Epithelial cell of proximal tubule (primary cell): Measurements from ENCODE around the gene CASP9. TPM values are rescaled to one million over a fixed set of nuclear protein-coding genes. Genes with fewer than 3 reads are reported as not detected.

ENCODE experiments used
- DNase-seq: peaks from one replicate; pipeline ENCODE4 v3.0.0-alpha.2; 2011; ENCODE audit warnings: low read depth
- H3K4me3 ChIP-seq: 2 replicates; pipeline ENCODE4 v1.5.1; 2011; ENCODE audit warnings: low read depth, mild to moderate bottlenecking, low read length
- CTCF ChIP-seq: conservative IDR thresholded peaks from 2 replicates; pipeline ENCODE4 v1.5.1; 2012; ENCODE audit warnings: low read depth, mild to moderate bottlenecking, low read length
- total RNA-seq: library from RNA; depleted of rRNA; stranded (reverse); fragments of >200 nt; gene quantifications from 2 replicates; pipeline ENCODE4 v1.2.3, GENCODE V29; 2015

CASP9 gene
- 10.3 and 24.2 TPM in 2 replicates for total RNA-seq

- TF ChIP-seq CTCF = no peak
- peak within 1 kb of the TSS; percentile 82 for H3K4me3 ChIP-seq
- no peak for DNase-seq
Measured at GRCh38 chr1:15524021-15524282, at the start of gene CASP9. Gene CASP9 (minus strand): TSS chr1:15524215. CDS start chr1:15524200, 15 bp downstream.

DNA sequence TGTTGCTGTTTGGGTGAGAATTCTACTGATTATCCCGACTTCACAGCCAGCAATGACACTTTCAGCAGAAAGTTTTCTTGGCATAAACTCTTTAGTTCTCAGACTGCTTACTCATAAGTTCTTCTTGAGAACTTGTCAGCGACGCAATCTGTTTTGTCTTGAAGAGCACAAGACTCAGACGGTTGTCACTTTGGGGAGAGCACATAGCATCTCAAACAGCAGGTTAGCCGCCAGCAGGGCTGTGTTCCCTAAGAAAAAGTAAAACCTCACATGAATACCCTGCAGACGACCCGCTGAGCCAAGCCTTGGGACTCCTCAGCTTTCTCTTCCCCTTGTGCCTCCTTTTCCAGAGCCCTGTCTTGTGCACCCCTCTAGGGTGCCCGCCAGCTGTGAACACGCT, 49.5 kb upstream of the CASP9 start:
- TF ChIP-seq CTCF = no peak
- DNase-seq = no peak
- no peak overlapping the region for H3K4me3 ChIP-seq

DNA sequence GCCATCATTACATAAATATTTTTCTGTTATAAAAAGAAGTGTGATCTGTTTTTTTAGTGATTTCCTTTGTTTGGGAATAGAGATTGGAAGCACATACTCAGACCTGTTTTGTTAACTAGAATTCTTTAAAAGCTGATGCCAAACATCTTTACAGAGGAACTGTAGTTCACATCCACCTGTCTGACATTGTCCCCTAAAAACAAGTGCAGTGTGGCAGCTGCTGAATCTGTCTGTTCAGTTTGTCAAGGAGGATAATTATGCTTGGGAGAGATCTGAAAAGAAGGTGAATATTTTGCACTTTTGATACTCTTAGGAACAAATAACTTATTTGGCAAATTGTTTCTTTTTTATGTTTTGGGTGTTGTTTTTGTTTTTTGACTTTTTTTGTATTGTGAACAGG, 47.3 kb upstream of the CASP9 start:
- TF ChIP-seq CTCF = no peak
- no peak for DNase-seq
- no peak overlapping the region for H3K4me3 ChIP-seq

DNA sequence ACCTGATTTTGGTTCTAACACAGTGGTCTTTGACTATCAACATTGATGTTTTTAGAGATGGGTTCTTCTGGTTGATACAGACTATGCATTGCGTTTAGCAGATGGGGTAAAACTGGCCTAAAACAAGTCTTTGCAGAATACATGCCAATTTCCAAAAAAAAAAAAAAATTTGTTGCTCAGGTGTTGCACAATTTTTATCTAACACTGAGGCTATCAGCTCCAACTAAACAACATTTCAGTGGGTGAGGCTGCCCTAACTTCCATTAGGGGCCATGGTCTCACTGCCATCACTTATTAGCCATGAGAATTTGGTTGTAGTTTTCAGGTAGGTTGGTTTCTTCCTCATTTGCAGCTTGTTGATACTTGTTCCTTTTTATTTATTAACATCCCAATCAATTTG, 46.8 kb upstream of the CASP9 start:
- no peak for TF ChIP-seq CTCF
- H3K4me3 ChIP-seq = no peak overlapping the region

DNA sequence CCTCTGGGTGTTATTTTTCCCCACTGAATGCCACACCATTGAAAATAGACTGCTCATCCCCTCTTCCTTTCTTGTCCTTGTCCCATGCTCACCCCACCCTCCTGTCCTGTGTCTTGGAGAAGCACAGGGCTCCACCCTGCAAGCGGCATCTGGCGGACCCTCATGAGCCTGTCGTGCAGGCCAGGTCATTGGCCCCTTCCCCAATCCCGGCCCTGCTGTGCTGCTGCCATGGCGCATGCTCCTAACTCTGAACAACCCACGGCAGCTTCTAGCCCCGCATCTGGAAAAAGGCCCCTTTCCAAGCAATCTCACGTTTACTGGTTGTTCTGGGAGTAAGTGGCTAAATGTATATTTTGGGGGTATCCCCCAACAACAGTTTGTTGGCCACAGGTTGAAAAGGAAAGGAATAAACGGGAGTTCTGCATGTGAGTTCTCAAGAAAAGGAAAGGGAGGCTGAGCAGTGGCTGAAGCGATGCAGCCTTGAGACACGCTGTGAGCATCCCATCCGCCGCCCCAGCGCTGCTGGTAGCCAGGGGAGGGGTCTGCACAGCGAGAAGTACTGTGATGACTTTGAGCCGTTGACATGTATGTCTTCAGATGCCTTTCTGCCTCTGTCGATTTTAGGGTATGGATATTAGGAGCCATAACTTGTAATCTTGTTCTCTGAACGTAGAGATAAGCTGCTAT, 44.5 kb upstream of the CASP9 start:
- no peak for DNase-seq
- TF ChIP-seq CTCF = no peak
- no peak overlapping the region for H3K4me3 ChIP-seq

More for the DNA sequence above, 46.8 kb upstream of the CASP9 start:
- DNase-seq = no peak

- DNase-seq = peak; percentile 85
- no peak overlapping the region for H3K4me3 ChIP-seq
- TF ChIP-seq CTCF = no peak
Measured at GRCh38 chr1:15559189-15559810, 35.3 kb upstream of the CASP9 start.

GRCh38 chr1:15558516-15558915, 34.5 kb upstream of the CASP9 start:
- no peak overlapping the region for H3K4me3 ChIP-seq
- DNase-seq = no peak
- TF ChIP-seq CTCF = no peak
